SK-N-SH (cell line): Measurements from ENCODE around the gene TENT5A. TPM values are rescaled to one million over a fixed set of nuclear protein-coding genes. Genes with fewer than 3 reads are reported as not detected.

ENCODE experiments used
- CTCF ChIA-PET: fragments of 300-600, 350-600 bp; formaldehyde crosslinking; extraction: SDS; loops from one replicate; lab custom pipeline; 2021; lab: Yijun Ruan, JAX
- POLR2A ChIA-PET: fragments of 350-600 bp; sonication (Branson Sonifier 250); formaldehyde crosslinking; extraction: SDS; loops from one replicate; lab custom pipeline; 2020; ENCODE audit warnings: antibody characterized with exemption, inconsistent platforms; lab: Yijun Ruan, JAX
- DNase-seq: peaks from one replicate; pipeline ENCODE4 v3.0.0; 2012
- H2AFZ ChIP-seq: fragments of 200-600 bp; sonication (generic); 2 replicates; pipeline ENCODE4 v1.8.1; 2016; ENCODE audit warnings: antibody characterized with exemption, mild to moderate bottlenecking, low read depth
- H3F3A ChIP-seq: fragments of 200-600 bp; sonication (generic); replicated peaks from 2 replicates; pipeline ENCODE3; 2016; ENCODE audit warnings: antibody characterized with exemption, mild to moderate bottlenecking; ENCODE audit not compliant: insufficient read depth
- H3K27ac ChIP-seq, 2 experiments: fragments of 200-500 bp in 1 of 2; fragments of 200-600 bp in 1 of 2; sonication (Bioruptor generic) in 1 of 2; sonication (generic), shearing (Covaris generic) in 1 of 2; 2 replicates each; pipeline versions ENCODE4 v1.5.1 to v1.6.1; 2014 to 2016; ENCODE audit warnings: low read depth in 2 of 2, inconsistent platforms in 1 of 2, low read length in 1 of 2, mild to moderate bottlenecking in 1 of 2, mixed read lengths in 1 of 2
- H3K27me3 ChIP-seq: fragments of 200-600 bp; sonication (generic), shearing (Covaris generic); 2 replicates; pipeline ENCODE4 v1.6.1; 2016; ENCODE audit warnings: mixed run types; ENCODE audit not compliant: insufficient read depth
- H3K36me3 ChIP-seq, 2 experiments: fragments of 200-500 bp in 1 of 2; fragments of 200-600 bp in 1 of 2; sonication (Bioruptor generic) in 1 of 2; sonication (generic) in 1 of 2; replicated peaks in 1 of 2; 2 replicates each; pipeline versions ENCODE3 to v1.5.1; 2014 to 2016; ENCODE audit warnings: low read length in 1 of 2, mild to moderate bottlenecking in 1 of 2; ENCODE audit not compliant: insufficient read depth in 2 of 2, control insufficient read depth in 1 of 2
- H3K4me1 ChIP-seq, 2 experiments: fragments of 200-500 bp in 1 of 2; fragments of 200-600 bp in 1 of 2; sonication (Bioruptor generic) in 1 of 2; sonication (generic), shearing (Covaris generic) in 1 of 2; 2 replicates each; pipeline versions ENCODE4 v1.5.1 to v1.6.1; 2014 to 2016; ENCODE audit warnings: low read depth in 1 of 2, low read length in 1 of 2, mixed run types in 1 of 2; ENCODE audit not compliant: insufficient read depth in 2 of 2, control insufficient read depth in 1 of 2
- H3K4me2 ChIP-seq: fragments of 200-600 bp; sonication (generic), shearing (Covaris generic); 2 replicates; pipeline ENCODE4 v1.6.1; 2017; ENCODE audit warnings: mixed run types
- H3K4me3 ChIP-seq, 2 experiments: fragments of 200-500 bp in 1 of 2; fragments of 200-600 bp in 1 of 2; sonication (Bioruptor generic) in 1 of 2; sonication (generic), shearing (Covaris generic) in 1 of 2; 2 replicates each; pipeline versions ENCODE4 v1.5.1 to v1.8.1; 2014 to 2016; ENCODE audit warnings: low read depth in 2 of 2, inconsistent platforms in 1 of 2, low read length in 1 of 2, mild to moderate bottlenecking in 1 of 2, mixed read lengths in 1 of 2, moderate library complexity in 1 of 2
- H3K79me2 ChIP-seq: fragments of 200-600 bp; sonication (generic); 2 replicates; pipeline ENCODE4 v1.8.1; 2017; ENCODE audit warnings: mild to moderate bottlenecking; ENCODE audit not compliant: insufficient read depth
- H3K9ac ChIP-seq: fragments of 200-600 bp; sonication (generic); 2 replicates; pipeline ENCODE4 v1.6.1; 2017; ENCODE audit warnings: mixed run types
- H3K9me2 ChIP-seq: fragments of 200-600 bp; sonication (generic); 2 replicates; pipeline ENCODE4 v1.6.1; 2017; ENCODE audit warnings: mixed run types
- H3K9me3 ChIP-seq: fragments of 200-600 bp; sonication (generic); 2 replicates; pipeline ENCODE4 v1.6.1; 2017; ENCODE audit warnings: mixed run types, mild to moderate bottlenecking, moderate library complexity
- H4K20me1 ChIP-seq: fragments of 200-600 bp; sonication (generic); 2 replicates; pipeline ENCODE4 v1.6.1; 2017; ENCODE audit warnings: mild to moderate bottlenecking, mixed run types; ENCODE audit not compliant: insufficient read depth
- CHD2 ChIP-seq: fragments of 150-350 bp; IDR thresholded peaks from 2 replicates; pipeline ENCODE4 v1.6.1; 2018; ENCODE audit warnings: low read length; ENCODE audit not compliant: partially characterized antibody
- CTCF ChIP-seq: fragments of 200-600 bp; sonication (generic); IDR thresholded peaks from 2 replicates; pipeline ENCODE4 v1.6.1; 2017; ENCODE audit warnings: antibody characterized with exemption, mild to moderate bottlenecking, moderate library complexity
- ELF1 ChIP-seq: IDR thresholded peaks from 2 replicates; pipeline ENCODE4 v1.4.0; 2012
- FOXJ3 ChIP-seq: sonication (generic); formaldehyde crosslinking; IDR thresholded peaks from 2 replicates; pipeline ENCODE4 v1.5.1; 2020; ENCODE audit warnings: mild to moderate bottlenecking, missing genetic modification reagents
- JUND ChIP-seq: IDR thresholded peaks from 2 replicates; pipeline ENCODE4 v1.4.0; 2012
- MAX ChIP-seq: IDR thresholded peaks from 2 replicates; pipeline ENCODE4 v1.4.0; 2012; ENCODE audit warnings: low read depth
- MXI1 ChIP-seq: IDR thresholded peaks from 2 replicates; pipeline ENCODE4 v1.6.1; 2012; ENCODE audit warnings: mild to moderate bottlenecking, low read depth, low read length, improper control_type of control experiment
- NFIC ChIP-seq: IDR thresholded peaks from 2 replicates; pipeline ENCODE4 v1.4.0; 2012; ENCODE audit warnings: borderline replicate concordance
- NRF1 ChIP-seq: IDR thresholded peaks from 2 replicates; pipeline ENCODE4 v1.6.1; 2012; ENCODE audit warnings: low read depth, mild to moderate bottlenecking, low read length
- PBX3 ChIP-seq: IDR thresholded peaks from 2 replicates; pipeline ENCODE4; 2012
- RXRA ChIP-seq: IDR thresholded peaks from 2 replicates; pipeline ENCODE4 v1.4.0; 2012; ENCODE audit warnings: low read depth, mild to moderate bottlenecking, borderline replicate concordance
- SMC3 ChIP-seq: IDR thresholded peaks from 2 replicates; pipeline ENCODE4 v1.6.1; 2012; ENCODE audit warnings: low read depth, low read length, improper control_type of control experiment
- TCF12 ChIP-seq: IDR thresholded peaks from 2 replicates; pipeline ENCODE4 v1.4.0; 2012
- USF1 ChIP-seq: IDR thresholded peaks from 2 replicates; pipeline ENCODE4 v1.4.0; 2012; ENCODE audit warnings: low read depth, borderline replicate concordance
- YY1 ChIP-seq: IDR thresholded peaks from 2 replicates; pipeline ENCODE4 v1.4.0; 2012; ENCODE audit warnings: low read depth, mild to moderate bottlenecking
- ZBTB33 ChIP-seq: IDR thresholded peaks from 2 replicates; pipeline ENCODE4 v1.4.0; 2012; ENCODE audit warnings: low read depth, borderline replicate concordance
- WGBS: methylation state at CpG from one replicate; pipeline ENCODE4 v1.1.6; 2017; ENCODE audit warnings: low lambda C conversion rate; 5-methylcytosine and 5-hydroxymethylcytosine counted together
- polyA plus RNA-seq, 3 experiments: library from polyadenylated mRNA; depleted of rRNA; stranded (reverse); fragments of >200 nt; gene quantifications; 2 replicates each; pipeline ENCODE4 v1.2.3, GENCODE V29; 2012

Gene TENT5A
- polyA plus RNA-seq, 1 of the 3 experiments (the other 2 are of a cell fraction): 4.9 TPM

GRCh38 chr6:81750681-81751387, 1.6 kb downstream of the TENT5A start:
- H4K20me1 ChIP-seq: peaks cover 41% of the 10 kb centered on the region
- peak overlapping the region in 1 of 2 experiments; percentile 97; a peak in 2 of 4 replicates for H3K27ac ChIP-seq
- peak overlapping the region; percentile 79 to 96 for H3K4me3 ChIP-seq
- no peaks in the 10 kb centered on the region for H3K9me2 ChIP-seq
- TF ChIP-seq CHD2 (no peak), JUND (no peak), USF1 (no peak), SMC3 (no peak), MAX (no peak), PBX3 (no peak), ELF1 (no peak), ZBTB33 (no peak), NRF1 (no peak), RXRA (no peak)
- TF ChIP-seq, all 33 proteins: peak for 0
- Histone ChIP-seq H3F3A (peaks cover 10% of the 10 kb centered on the region), H3K27me3 (no peaks in the 10 kb centered on the region), H3K36me3 (peaks cover 8 to 43% of the 10 kb centered on the region in 2 experiments), H3K4me1 (peaks cover 0 to 14% of the 10 kb centered on the region in 2 experiments; a peak in 2 of 4 replicates), H3K9me3 (no peaks in the 10 kb centered on the region), H3K9ac (peak overlapping the region; percentile 90; the same call in 1 of the 2 replicates), H3K4me2 (peak overlapping the region; percentile 94), H2AFZ (no peak overlapping the region), H3K79me2 (peaks cover 64% of the 10 kb centered on the region)
- no peak for DNase-seq
- 66% methylated on average over 12 of the region's 12 CpGs for WGBS
- ChIA-PET POLR2A (no interaction called here), CTCF (interaction anchor here (1.0 kb wide), 1 partner anchor 1537 kb away, joined by 5 read pairs; no protein-coding TSS in a partner anchor)

- H4K20me1 ChIP-seq: peaks cover 41% of the 10 kb centered on the region
- peak overlapping the region in 1 of 2 experiments; percentile 97; a peak in 1 of 4 replicates for H3K27ac ChIP-seq
- WGBS: 91% methylated on average over 5 of the region's 5 CpGs
- TF ChIP-seq YY1: no peak
- TF ChIP-seq ZBTB33: no peak
- TF ChIP-seq USF1: no peak
- TF ChIP-seq CTCF: no peak
- TF ChIP-seq FOXJ3 (CRISPR knock-in tag): no peak
- TF ChIP-seq SMC3: no peak
- TF ChIP-seq NFIC: no peak
- TF ChIP-seq TCF12: no peak
- TF ChIP-seq ELF1: no peak
- TF ChIP-seq MXI1: no peak
- no peak for TF ChIP-seq MAX
- TF ChIP-seq NRF1: no peak
Observed at GRCh38 chr6:81750200-81750599, 2.3 kb downstream of the TENT5A start.

More at GRCh38 chr6:81750200-81750599, 2.3 kb downstream of the TENT5A start:
- no peak for DNase-seq
- Histone ChIP-seq H3K9me2 (no peaks in the 10 kb centered on the region), H3K9me3 (no peaks in the 10 kb centered on the region), H3K79me2 (peaks cover 70% of the 10 kb centered on the region), H3K4me3 (peak overlapping the region; percentile 79 to 96; a peak in 3 of 4 replicates), H3K9ac (peak overlapping the region; percentile 90; the same call in 1 of the 2 replicates), H3K4me2 (peak overlapping the region; percentile 94), H3K4me1 (peaks cover 0 to 14% of the 10 kb centered on the region in 2 experiments; a peak in 2 of 4 replicates), H2AFZ (no peak overlapping the region), H3K36me3 (peaks cover 10 to 50% of the 10 kb centered on the region in 2 experiments), H3K27me3 (no peaks in the 10 kb centered on the region), H3F3A (peaks cover 17% of the 10 kb centered on the region)
- ChIA-PET CTCF (no interaction called here), POLR2A (no interaction called here)
